Trophoblast cell (in vitro differentiated cells and primary cell): ENCODE data around the gene KLK5.
"Not testable (repeated sequence)": the region's sequence is repeated elsewhere in the genome, so short reads cannot be mapped to it uniquely, and the experiment has no call there.

Experiments
- DNase-seq, 2 donors: peaks; one replicate each; pipeline ENCODE4 v3.0.0-alpha.2; 2016
- H2AFZ ChIP-seq: 2 replicates; pipeline ENCODE4 v1.6.1; 2013; ENCODE audit warnings: low read length, moderate library complexity, mild to moderate bottlenecking; ENCODE audit not compliant: insufficient read depth, poor library complexity
- H2AK5ac ChIP-seq: 2 replicates; pipeline ENCODE4 v1.6.1; 2013; ENCODE audit warnings: mild to moderate bottlenecking, low read length
- H2BK120ac ChIP-seq: 2 replicates; pipeline ENCODE4 v1.6.1; 2013; ENCODE audit warnings: low read length, mild to moderate bottlenecking, moderate library complexity; ENCODE audit not compliant: insufficient read depth, poor library complexity
- H2BK12ac ChIP-seq: 2 replicates; pipeline ENCODE4 v1.6.1; 2013; ENCODE audit warnings: mild to moderate bottlenecking, low read length, moderate library complexity
- H2BK5ac ChIP-seq: 2 replicates; pipeline ENCODE4 v1.6.1; 2013; ENCODE audit warnings: low read length, low read depth, moderate library complexity, mild to moderate bottlenecking; ENCODE audit not compliant: poor library complexity
- H3K14ac ChIP-seq: 2 replicates; pipeline ENCODE4 v1.6.1; 2013; ENCODE audit warnings: mild to moderate bottlenecking, low read length
- H3K18ac ChIP-seq: 2 replicates; pipeline ENCODE4 v1.6.1; 2013; ENCODE audit warnings: mild to moderate bottlenecking, low read length
- H3K23ac ChIP-seq: 2 replicates; pipeline ENCODE4 v1.6.1; 2013; ENCODE audit warnings: low read length
- H3K27ac ChIP-seq: 2 replicates; pipeline ENCODE4 v1.5.1; 2013; ENCODE audit warnings: low read depth, mild to moderate bottlenecking, inconsistent platforms, low read length, moderate library complexity
- H3K27me3 ChIP-seq: 2 replicates; pipeline ENCODE4 v1.6.1; 2013; ENCODE audit warnings: inconsistent platforms, mild to moderate bottlenecking, low read length, moderate library complexity; ENCODE audit not compliant: insufficient read depth
- H3K36me3 ChIP-seq, 2 experiments: 1 replicate in 1 of 2; 2 replicates in 1 of 2; pipeline ENCODE4 v1.6.1; 2013; ENCODE audit warnings: low read length in 2 of 2, mild to moderate bottlenecking in 2 of 2, moderate library complexity in 1 of 2; ENCODE audit not compliant: insufficient read depth in 2 of 2, control insufficient read depth in 1 of 2
- H3K4ac ChIP-seq: 2 replicates; pipeline ENCODE4 v1.6.1; 2013; ENCODE audit warnings: low read depth, mild to moderate bottlenecking, low read length, moderate library complexity
- H3K4me1 ChIP-seq, 2 experiments: 1 replicate in 1 of 2; 2 replicates in 1 of 2; pipeline ENCODE4 v1.6.1; 2013; ENCODE audit warnings: low read length in 2 of 2, mild to moderate bottlenecking in 2 of 2, moderate library complexity in 1 of 2; ENCODE audit not compliant: insufficient read depth in 2 of 2, control insufficient read depth in 1 of 2
- H3K4me2 ChIP-seq: 2 replicates; pipeline ENCODE4 v1.6.1; 2013; ENCODE audit warnings: inconsistent platforms, mild to moderate bottlenecking, low read length, moderate library complexity
- H3K4me3 ChIP-seq: 2 replicates; pipeline ENCODE4 v1.5.1; 2013; ENCODE audit warnings: mild to moderate bottlenecking, low read depth, low read length, inconsistent platforms
- H3K79me1 ChIP-seq: one replicate; pipeline ENCODE4 v1.6.1; 2013; ENCODE audit warnings: low read length
- H3K79me2 ChIP-seq: 2 replicates; pipeline ENCODE4 v1.6.1; 2013; ENCODE audit warnings: low read length, mild to moderate bottlenecking; ENCODE audit not compliant: control insufficient read depth, insufficient read depth, poor library complexity
- H3K9ac ChIP-seq: 2 replicates; pipeline ENCODE4 v1.6.1; 2013; ENCODE audit warnings: mild to moderate bottlenecking, low read length
- H3K9me3 ChIP-seq: 2 replicates; pipeline ENCODE4 v1.6.1; 2013; ENCODE audit warnings: low read depth, mild to moderate bottlenecking, control low read depth, inconsistent platforms, low read length; ENCODE audit not compliant: insufficient read depth
- H4K12ac ChIP-seq: 2 replicates; pipeline ENCODE4 v1.6.1; 2013; ENCODE audit warnings: low read depth, mild to moderate bottlenecking, low read length, moderate library complexity
- H4K8ac ChIP-seq: 2 replicates; pipeline ENCODE4 v1.6.1; 2013; ENCODE audit warnings: low read depth, mild to moderate bottlenecking, low read length, moderate library complexity
- H4K91ac ChIP-seq: one replicate; pipeline ENCODE4 v1.6.1; 2013; ENCODE audit warnings: low read depth, mild to moderate bottlenecking, low read length, moderate library complexity
- WGBS: extraction: QIAGEN DNeasy Blood & Tissue Kit; methylation state at CpG from one replicate; pipeline ENCODE4 v1.1.7; 2013; ENCODE audit warnings: missing lambda C conversion rate; ENCODE audit not compliant: insufficient read length, insufficient coverage; ENCODE audit errors: extremely low coverage; 5-methylcytosine and 5-hydroxymethylcytosine counted together

KLK5 gene

DNA sequence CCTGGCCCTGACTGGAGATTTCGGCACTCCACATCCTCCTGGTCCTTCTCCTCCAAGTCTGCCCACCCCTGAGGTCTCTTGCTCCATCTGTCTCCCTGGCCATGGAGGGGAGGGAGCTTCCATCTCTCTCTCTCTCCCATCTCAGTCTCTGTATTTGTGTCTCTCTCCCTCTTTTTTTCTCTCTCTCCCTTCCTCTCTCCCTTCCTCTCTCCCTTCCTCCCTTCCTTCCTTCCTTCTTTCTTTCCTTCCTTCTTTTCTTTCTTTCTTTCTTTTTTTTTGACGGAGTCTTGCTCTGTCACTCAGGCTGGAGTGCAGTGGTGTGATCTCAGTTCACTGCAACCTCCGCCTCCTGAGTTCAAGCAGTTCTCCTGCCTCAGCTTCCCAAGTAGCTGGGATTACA lies 17.0 kb upstream of the KLK5 start:
- Histone ChIP-seq H2BK12ac (peak overlapping the region; percentile 96), H3K14ac (peak overlapping the region; percentile 93), H4K12ac (peak overlapping the region; percentile 31), H3K79me1 (peaks cover 23% of the 10 kb centered on the region), H2AFZ (peak overlapping the region; percentile 61), H3K27ac (peak overlapping the region; percentile 54), H4K91ac (peak overlapping the region; percentile 96), H2BK120ac (peak overlapping the region; percentile 97), H4K8ac (peak overlapping the region; percentile 88), H3K4ac (peak overlapping the region; percentile 63), H2BK5ac (peak overlapping the region; percentile 78), H2AK5ac (peak overlapping the region; percentile 93), H3K4me1 (peaks cover 23% of the 10 kb centered on the region in 2 experiments), H3K18ac (peak overlapping the region; percentile 93)
- H3K9me3 ChIP-seq, H3K4me2 ChIP-seq, H3K23ac ChIP-seq, H3K9ac ChIP-seq, H3K4me3 ChIP-seq, H3K79me2 ChIP-seq, H3K36me3 ChIP-seq, H3K27me3 ChIP-seq, DNase-seq: not testable (repeated sequence)
- WGBS = no CpG with 5 or more reads among the region's 3 CpGs

DNA sequence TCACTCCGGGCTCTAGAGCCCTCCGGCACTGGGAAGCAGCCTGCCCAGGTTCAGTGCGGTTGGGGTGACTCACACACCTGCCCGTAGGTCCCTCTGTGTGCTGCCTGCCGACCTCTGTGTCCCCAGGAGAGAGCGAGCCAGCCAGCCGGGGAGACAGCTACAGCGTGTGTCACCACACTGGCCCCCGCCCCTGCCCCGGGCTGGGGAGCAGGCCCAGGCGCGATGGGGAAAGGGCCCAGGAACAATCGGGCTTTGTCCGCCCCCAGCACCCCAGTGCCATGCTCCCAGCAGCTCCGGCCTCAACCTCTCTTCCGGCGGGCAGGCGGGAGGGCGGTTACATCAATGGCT lies 16.5 kb upstream of the KLK5 start, which contains the start of gene KLK6:
KLK6 (minus strand) TSS at position 179 of the 348 bp plus-strand sequence. CDS start 1,487 bp downstream, outside the sequence.
- H3K27ac ChIP-seq = peak within 1 kb of the TSS; percentile 54
- peaks cover 4% of the 10 kb centered on the region for H3K79me2 ChIP-seq
- H3K4me2 ChIP-seq = peak within 1 kb of the TSS; percentile 5
- H3K79me1 ChIP-seq = peaks cover 23% of the 10 kb centered on the region
- no peak within 1 kb of the TSS for H3K9ac ChIP-seq
- no peak within 1 kb of the TSS for H3K4me3 ChIP-seq
- peak within 1 kb of the TSS; percentile 31 for H4K12ac ChIP-seq
- H2AK5ac ChIP-seq = peak within 1 kb of the TSS; percentile 93
- H3K9me3 ChIP-seq = peaks cover 2% of the 10 kb centered on the region
- H3K4me1 ChIP-seq = peaks cover 23% of the 10 kb centered on the region in 2 experiments
- peak within 1 kb of the TSS; percentile 96 for H2BK12ac ChIP-seq
- no peaks in the 10 kb centered on the region for H3K27me3 ChIP-seq
- peak within 1 kb of the TSS; percentile 63 for H3K4ac ChIP-seq
- no peak for DNase-seq
- H2BK120ac ChIP-seq = peak within 1 kb of the TSS; percentile 97
- peak within 1 kb of the TSS; percentile 78 for H2BK5ac ChIP-seq
- H2AFZ ChIP-seq = peak within 1 kb of the TSS; percentile 61
- no CpG with 5 or more reads among the region's 19 CpGs for WGBS
- no peak within 1 kb of the TSS for H3K23ac ChIP-seq
- no peaks in the 10 kb centered on the region for H3K36me3 ChIP-seq
- peak within 1 kb of the TSS; percentile 93 for H3K18ac ChIP-seq
- peak within 1 kb of the TSS; percentile 88 for H4K8ac ChIP-seq
- H3K14ac ChIP-seq = peak within 1 kb of the TSS; percentile 93
- H4K91ac ChIP-seq = peak within 1 kb of the TSS; percentile 96

- Histone ChIP-seq H2AK5ac (peak overlapping the region; percentile 24), H3K23ac (no peak overlapping the region), H3K4ac (no peak overlapping the region), H3K9me3 (peaks cover 2% of the 10 kb centered on the region), H2BK120ac (peak overlapping the region; percentile 35), H3K36me3 (no peaks in the 10 kb centered on the region), H3K4me3 (no peak overlapping the region), H4K12ac (no peak overlapping the region), H4K8ac (peak overlapping the region; percentile 44), H2BK5ac (peak overlapping the region; percentile 78), H3K4me1 (peaks cover 23% of the 10 kb centered on the region in 2 experiments), H3K9ac (no peak overlapping the region), H3K4me2 (peak overlapping the region; percentile 5), H3K79me1 (peaks cover 23% of the 10 kb centered on the region), H3K27ac (peak overlapping the region; percentile 54), H3K79me2 (peaks cover 4% of the 10 kb centered on the region), H3K27me3 (no peaks in the 10 kb centered on the region), H2BK12ac (peak overlapping the region; percentile 96), H3K14ac (peak overlapping the region; percentile 93), H4K91ac (peak overlapping the region; percentile 96), H3K18ac (peak overlapping the region; percentile 93), H2AFZ (peak overlapping the region; percentile 40)
- WGBS = no CpG with 5 or more reads among the region's 7 CpGs
- no peak for DNase-seq
Observed at GRCh38 chr19:50968716-50969412, 16.0 kb upstream of the KLK5 start.

DNA sequence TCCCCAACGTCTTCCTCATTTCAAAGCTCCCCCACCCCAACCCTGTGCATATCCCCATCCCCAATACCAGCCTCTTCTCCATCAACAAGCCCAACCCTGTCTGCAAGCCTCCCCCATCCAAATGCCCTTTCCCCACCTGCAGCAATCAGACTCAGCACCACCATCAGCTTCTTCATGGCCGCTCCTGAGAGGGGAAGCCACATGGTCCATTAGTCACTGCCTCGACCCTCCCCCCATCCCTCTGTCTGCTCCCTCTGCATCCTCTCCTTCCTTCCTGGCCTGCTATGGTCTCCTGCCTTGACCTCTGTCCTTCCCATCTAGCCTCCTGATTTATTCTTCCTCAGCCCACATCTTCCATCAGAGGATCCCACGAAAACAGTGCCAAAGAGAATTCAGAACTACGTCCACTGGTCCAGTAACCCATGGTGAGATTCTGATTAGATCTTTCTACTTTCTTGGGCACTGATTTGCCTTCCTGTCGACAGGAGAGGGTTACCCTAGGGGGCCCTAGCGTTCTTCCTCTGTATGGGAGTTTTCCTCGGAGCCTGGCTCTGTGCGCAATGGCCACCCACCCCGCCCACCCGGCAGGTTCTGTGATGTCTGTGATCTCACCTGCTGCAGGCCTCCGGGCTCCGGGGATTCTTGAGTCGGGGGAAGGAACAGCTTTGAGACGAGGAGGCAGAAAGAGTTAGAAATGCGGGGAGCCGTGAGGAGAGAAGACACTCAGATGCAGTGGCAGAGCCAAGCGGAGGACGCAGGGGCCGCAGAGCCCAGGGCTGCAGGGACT lies 15.3 kb upstream of the KLK5 start:
- Histone ChIP-seq H3K36me3 (peaks cover 0 to 2% of the 10 kb centered on the region in 2 experiments), H4K91ac (peak overlapping the region; percentile 96), H3K79me2 (peaks cover 4% of the 10 kb centered on the region), H3K27ac (peak overlapping the region; percentile 54), H4K12ac (no peak overlapping the region), H3K18ac (peak overlapping the region; percentile 37), H3K4ac (peak overlapping the region; percentile 15), H2BK120ac (no peak overlapping the region), H3K27me3 (no peaks in the 10 kb centered on the region), H3K9ac (no peak overlapping the region), H3K4me1 (peaks cover 22 to 23% of the 10 kb centered on the region in 2 experiments), H3K79me1 (peaks cover 22% of the 10 kb centered on the region), H3K4me2 (peak overlapping the region; percentile 25), H3K14ac (peak overlapping the region; percentile 93), H2BK5ac (peak overlapping the region; percentile 78), H3K9me3 (peaks cover 2% of the 10 kb centered on the region), H2AFZ (peak overlapping the region; percentile 40), H3K23ac (no peak overlapping the region), H2AK5ac (peak overlapping the region; percentile 24), H4K8ac (peak overlapping the region; percentile 44), H2BK12ac (peak overlapping the region; percentile 16), H3K4me3 (no peak overlapping the region)
- WGBS = 100% methylated on average over 1 of the region's 20 CpGs
- no peak for DNase-seq
